Endothelial cell (in vitro differentiated cells): ENCODE data around the gene ADNP2. TPM values are rescaled to one million over a fixed set of nuclear protein-coding genes. Genes with fewer than 3 reads are reported as not detected.
A peak's percentile ranks its signal among the peaks of the same experiment; 100 is the strongest.

Source experiments
- DNase-seq: peaks from one replicate; pipeline ENCODE4 v3.0.0; 2021; ENCODE audit warnings: low spot score
- H3K27ac Mint-ChIP-seq: one replicate; pipeline ENCODE4 v1.8.0; 2021; ENCODE audit warnings: mixed read lengths, inconsistent platforms; ENCODE audit not compliant: unreplicated experiment
- H3K27me3 Mint-ChIP-seq: one replicate; pipeline ENCODE4 v1.8.0; 2021; ENCODE audit warnings: mild to moderate bottlenecking, moderate library complexity, mixed read lengths, inconsistent platforms; ENCODE audit not compliant: unreplicated experiment
- H3K36me3 Mint-ChIP-seq: one replicate; pipeline ENCODE4 v1.8.0; 2021; ENCODE audit warnings: mild to moderate bottlenecking, low read depth, mixed read lengths, inconsistent platforms; ENCODE audit not compliant: unreplicated experiment
- H3K4me1 Mint-ChIP-seq: one replicate; pipeline ENCODE4 v1.8.0; 2021; ENCODE audit warnings: mild to moderate bottlenecking, mixed read lengths, inconsistent platforms; ENCODE audit not compliant: unreplicated experiment
- H3K4me3 Mint-ChIP-seq: one replicate; pipeline ENCODE4 v1.8.0; 2021; ENCODE audit warnings: mild to moderate bottlenecking, mixed read lengths, inconsistent platforms; ENCODE audit not compliant: unreplicated experiment
- H3K9me3 Mint-ChIP-seq: one replicate; pipeline ENCODE4 v1.8.0; 2021; ENCODE audit warnings: mixed read lengths, inconsistent platforms; ENCODE audit not compliant: unreplicated experiment
- total RNA-seq: library from RNA; stranded (reverse); fragmentation: NEBNext Ultra II Directional; extraction: Animal tissue kit (Norgen Biotek cat#: 25700); gene quantifications from one replicate; pipeline ENCODE4 v1.2.1, GENCODE V29; 2021; ENCODE audit not compliant: unreplicated experiment
- TF ChIP-seq, protein P1 (sequence below): fragments of 200-600 bp; sonication (generic); IDR thresholded peaks from one replicate; pipeline ENCODE4 v1.5.0; 2021; ENCODE audit warnings: antibody characterized with exemption; ENCODE audit not compliant: unreplicated experiment

ADNP2 gene
- total RNA-seq, 1 donor from 2014 or later: 23.7 TPM

DNA sequence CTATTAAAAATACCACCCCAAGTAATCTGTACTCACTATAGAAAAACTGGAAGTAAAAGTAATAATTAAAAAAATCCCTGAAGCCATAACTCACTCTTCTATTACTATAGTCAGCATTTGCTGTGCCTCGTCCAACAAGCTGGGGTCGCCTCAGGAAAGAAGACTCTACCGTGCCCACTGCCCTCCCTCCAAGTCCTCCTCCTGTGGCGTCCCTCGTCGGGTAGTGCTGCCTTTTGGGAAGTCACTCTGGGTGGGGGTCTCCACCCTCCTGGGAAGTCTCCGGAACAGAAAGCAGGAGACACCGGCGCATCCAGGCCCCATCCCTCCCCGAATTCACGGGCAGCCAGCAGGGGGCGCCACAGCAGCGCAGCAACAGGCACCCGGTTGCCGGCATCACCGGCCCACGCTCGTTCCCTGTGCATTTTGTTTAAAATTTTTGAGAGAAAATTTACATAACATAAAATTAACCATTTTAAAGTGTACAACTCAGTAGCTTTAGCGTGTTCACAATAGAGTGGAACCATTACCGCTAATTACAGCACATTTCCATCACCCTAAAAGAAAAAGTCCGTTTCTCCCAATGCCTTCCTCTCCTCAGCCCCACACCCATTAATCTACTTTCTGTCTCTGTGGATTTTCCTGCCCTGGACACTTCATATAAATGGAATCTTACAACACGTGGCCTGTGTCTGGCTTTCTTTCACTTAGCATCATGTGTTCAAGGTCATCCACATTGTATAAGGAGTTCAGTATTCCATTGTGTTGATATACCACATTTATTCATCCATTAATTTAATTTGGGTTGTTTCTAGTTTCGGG lies 62.2 kb downstream of the ADNP2 start:
- H3K4me1 Mint-ChIP-seq: no peaks in the 10 kb centered on the region
- no peak overlapping the region for H3K27ac Mint-ChIP-seq

GRCh38 chr18:80172056-80172455 lies 63.0 kb downstream of the ADNP2 start:
- Mint-ChIP-seq H3K36me3 (peaks cover 1% of the 10 kb centered on the region), H3K27ac (no peak overlapping the region), H3K4me3 (no peak overlapping the region), H3K27me3 (peaks cover 14% of the 10 kb centered on the region), H3K4me1 (no peaks in the 10 kb centered on the region), H3K9me3 (no peaks in the 10 kb centered on the region)
- TF ChIP-seq, protein P1, sequence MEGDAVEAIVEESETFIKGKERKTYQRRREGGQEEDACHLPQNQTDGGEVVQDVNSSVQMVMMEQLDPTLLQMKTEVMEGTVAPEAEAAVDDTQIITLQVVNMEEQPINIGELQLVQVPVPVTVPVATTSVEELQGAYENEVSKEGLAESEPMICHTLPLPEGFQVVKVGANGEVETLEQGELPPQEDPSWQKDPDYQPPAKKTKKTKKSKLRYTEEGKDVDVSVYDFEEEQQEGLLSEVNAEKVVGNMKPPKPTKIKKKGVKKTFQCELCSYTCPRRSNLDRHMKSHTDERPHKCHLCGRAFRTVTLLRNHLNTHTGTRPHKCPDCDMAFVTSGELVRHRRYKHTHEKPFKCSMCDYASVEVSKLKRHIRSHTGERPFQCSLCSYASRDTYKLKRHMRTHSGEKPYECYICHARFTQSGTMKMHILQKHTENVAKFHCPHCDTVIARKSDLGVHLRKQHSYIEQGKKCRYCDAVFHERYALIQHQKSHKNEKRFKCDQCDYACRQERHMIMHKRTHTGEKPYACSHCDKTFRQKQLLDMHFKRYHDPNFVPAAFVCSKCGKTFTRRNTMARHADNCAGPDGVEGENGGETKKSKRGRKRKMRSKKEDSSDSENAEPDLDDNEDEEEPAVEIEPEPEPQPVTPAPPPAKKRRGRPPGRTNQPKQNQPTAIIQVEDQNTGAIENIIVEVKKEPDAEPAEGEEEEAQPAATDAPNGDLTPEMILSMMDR: no peak
- DNase-seq: no peak

More for the DNA sequence above, 62.2 kb downstream of the ADNP2 start:
- TF ChIP-seq, protein P1: peak; percentile 97
- no peaks in the 10 kb centered on the region for H3K36me3 Mint-ChIP-seq
- H3K9me3 Mint-ChIP-seq: no peaks in the 10 kb centered on the region
- H3K27me3 Mint-ChIP-seq: peaks cover 13% of the 10 kb centered on the region
- H3K4me3 Mint-ChIP-seq: no peak overlapping the region
- peak; percentile 71 for DNase-seq

- H3K27ac Mint-ChIP-seq: no peak overlapping the region
- peaks cover 5% of the 10 kb centered on the region for H3K36me3 Mint-ChIP-seq
- no peak for DNase-seq
- no peaks in the 10 kb centered on the region for H3K4me1 Mint-ChIP-seq
- TF ChIP-seq, protein P1: no peak
- peaks cover 17% of the 10 kb centered on the region for H3K27me3 Mint-ChIP-seq
- no peak overlapping the region for H3K4me3 Mint-ChIP-seq
- H3K9me3 Mint-ChIP-seq: no peaks in the 10 kb centered on the region
Measured at GRCh38 chr18:80173060-80173459, 64.0 kb downstream of the ADNP2 start.

DNA sequence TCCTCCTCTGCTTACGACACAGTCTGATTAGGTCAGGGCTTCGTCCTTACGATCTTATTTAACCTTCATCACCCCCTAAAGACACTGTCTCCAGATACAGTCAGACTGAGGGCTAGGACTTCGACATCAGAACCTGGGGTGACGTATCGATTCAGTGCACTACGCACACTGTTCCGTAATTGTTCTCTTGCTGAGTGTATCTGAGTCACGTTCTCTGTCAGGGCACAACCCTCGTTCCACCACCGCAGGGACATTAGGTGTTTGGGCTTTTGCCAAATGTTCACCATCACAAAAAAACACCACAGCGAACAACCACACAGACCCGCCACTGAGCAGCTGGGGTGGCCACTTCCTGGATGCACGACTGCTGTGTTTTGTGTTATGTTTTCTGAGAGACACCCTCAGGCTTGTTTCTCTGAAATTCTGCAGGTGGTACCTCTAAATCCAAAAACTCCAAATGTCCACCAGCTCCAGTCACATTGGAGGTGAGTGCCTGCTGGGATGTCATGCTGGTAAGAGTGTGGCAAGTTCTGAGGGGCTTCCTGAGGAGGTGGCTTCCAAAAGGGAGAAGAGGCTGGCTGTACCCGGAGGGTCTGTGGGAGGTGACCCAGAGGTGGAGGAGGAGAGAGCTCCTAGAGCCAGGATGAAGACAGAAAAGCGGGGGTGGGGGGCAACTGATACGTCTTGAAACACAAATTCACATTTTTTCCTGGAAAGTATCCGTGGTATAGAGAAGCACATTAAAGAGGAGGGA lies 66.6 kb downstream of the ADNP2 start:
- Mint-ChIP-seq H3K27me3 (peaks cover 19% of the 10 kb centered on the region), H3K27ac (no peak overlapping the region), H3K4me3 (no peak overlapping the region), H3K36me3 (peaks cover 5% of the 10 kb centered on the region), H3K9me3 (no peaks in the 10 kb centered on the region), H3K4me1 (no peaks in the 10 kb centered on the region)
- DNase-seq: no peak
- TF ChIP-seq, protein P1: no peak
